Endothelial cell of umbilical vein (primary cell): Measurements from ENCODE around the gene NCLN.

ENCODE experiments used
- CTCF ChIP-seq, 2 donors: IDR thresholded peaks; 1 replicate in 1 of 2; 2 replicates in 1 of 2; pipeline ENCODE4 v1.5.1; 2011; ENCODE audit warnings: low read length in 2 of 2, mild to moderate bottlenecking in 2 of 2, moderate library complexity in 2 of 2, control low read depth in 1 of 2, inconsistent platforms in 1 of 2, low read depth in 1 of 2; ENCODE audit not compliant: insufficient read depth in 1 of 2; ENCODE audit errors: extremely low read depth in 1 of 2
- FOS ChIP-seq: IDR thresholded peaks from 2 replicates; pipeline ENCODE4 v1.6.1; 2011; ENCODE audit warnings: mild to moderate bottlenecking, low read length, moderate library complexity, borderline replicate concordance; ENCODE audit not compliant: insufficient read depth
- POLR2A ChIP-seq: IDR thresholded peaks from 2 replicates; pipeline ENCODE4 v1.6.1; 2012; ENCODE audit warnings: low read depth, mild to moderate bottlenecking, control low read depth, low read length
- POLR2AphosphoS5 ChIP-seq: IDR thresholded peaks from 2 replicates; pipeline ENCODE4 v1.6.1; 2012; ENCODE audit warnings: low read depth, mild to moderate bottlenecking, control low read depth, low read length, moderate library complexity; ENCODE audit not compliant: insufficient read depth

GRCh38 chr19:3167533-3168272, 18.0 kb upstream of the NCLN start:
- no peak for TF ChIP-seq CTCF (IDR thresholded peaks at IDR 0.05; ENCODE audit: extremely low read depth in 1 of 2, insufficient read depth in 1 of 2, low read depth in 1 of 2, low read length in 2 of 2)
- TF ChIP-seq POLR2AphosphoS5, result no peak
- no peak for TF ChIP-seq POLR2A
- no peak for TF ChIP-seq FOS
